T-helper 17 cell (primary cell): ENCODE results near the gene ARHGAP32. TPM values are rescaled to one million over a fixed set of nuclear protein-coding genes. Genes with fewer than 3 reads are reported as not detected.
"Not testable (repeated sequence)": the region's sequence is repeated elsewhere in the genome, so short reads cannot be mapped to it uniquely, and the experiment has no call there.

Experiments used
- ATAC-seq: fragments of 150-1000 bp; cut with Tn5 transposase; 2 replicates; pipeline ENCODE4 v1.10.0; 2021; ENCODE audit warnings: mild to moderate bottlenecking, moderate library complexity
- DNase-seq, 3 donors: peaks; one replicate each; pipeline versions ENCODE4 v3.0.0 to v3.0.0-alpha.2; 2020 to 2021
- H3K9me3 ChIP-seq: one replicate; pipeline ENCODE4 v1.7.0; 2013; ENCODE audit warnings: low read length, mild to moderate bottlenecking; ENCODE audit not compliant: control insufficient read depth, poor library complexity, severe bottlenecking
- H3K27ac Mint-ChIP-seq: one replicate; pipeline ENCODE4 v1.8.0; 2022; ENCODE audit warnings: mild to moderate bottlenecking, moderate library complexity, mixed read lengths
- H3K27me3 Mint-ChIP-seq: one replicate; pipeline ENCODE4 v1.8.0; 2022; ENCODE audit warnings: mixed read lengths
- H3K36me3 Mint-ChIP-seq: one replicate; pipeline ENCODE4 v1.8.0; 2022; ENCODE audit warnings: low read depth, mixed read lengths
- H3K4me1 Mint-ChIP-seq: one replicate; pipeline ENCODE4 v1.8.0; 2022; ENCODE audit warnings: mild to moderate bottlenecking, mixed read lengths
- H3K4me3 Mint-ChIP-seq: one replicate; pipeline ENCODE4 v1.8.0; 2022; ENCODE audit warnings: mild to moderate bottlenecking, moderate library complexity, mixed read lengths
- total RNA-seq, 4 donors: library from RNA in 2 of 4; stranded (reverse) in 2 of 4; gene quantifications; one replicate each; pipeline ENCODE4 v1.2.3 and lab custom pipeline; 2022 to 2026

The ARHGAP32 gene
- total RNA-seq, 2 donors from 2014 or later = 3.2 to 9.4 TPM

GRCh38 chr11:129185082-129185481 lies 7.0 kb downstream of the ARHGAP32 start:
- DNase-seq, H3K4me1 Mint-ChIP-seq, H3K36me3 Mint-ChIP-seq, H3K27ac Mint-ChIP-seq, H3K4me3 Mint-ChIP-seq, H3K27me3 Mint-ChIP-seq, H3K9me3 ChIP-seq, ATAC-seq: not testable (repeated sequence)

GRCh38 chr11:129184581-129184980 lies 7.5 kb downstream of the ARHGAP32 start:
- no peaks in the 10 kb centered on the region for H3K4me1 Mint-ChIP-seq
- no peak overlapping the region for H3K27ac Mint-ChIP-seq

GRCh38 chr11:129167315-129167714 lies 24.8 kb downstream of the ARHGAP32 start:
- DNase-seq (no peak), ATAC-seq (no peak)
- no peaks in the 10 kb centered on the region for H3K27me3 Mint-ChIP-seq
- no peak overlapping the region for H3K4me3 Mint-ChIP-seq
- no peak overlapping the region for H3K27ac Mint-ChIP-seq
- no peaks in the 10 kb centered on the region for H3K9me3 ChIP-seq
- no peaks in the 10 kb centered on the region for H3K4me1 Mint-ChIP-seq
- no peaks in the 10 kb centered on the region for H3K36me3 Mint-ChIP-seq

More at GRCh38 chr11:129184581-129184980, 7.5 kb downstream of the ARHGAP32 start:
- H3K4me3 Mint-ChIP-seq = no peak overlapping the region
- no peaks in the 10 kb centered on the region for H3K36me3 Mint-ChIP-seq
- no peaks in the 10 kb centered on the region for H3K9me3 ChIP-seq
- no peaks in the 10 kb centered on the region for H3K27me3 Mint-ChIP-seq
- no peak for DNase-seq
- ATAC-seq = no peak

- DNase-seq (no peak), ATAC-seq (no peak)
- H3K27ac Mint-ChIP-seq = no peak overlapping the region
- H3K4me1 Mint-ChIP-seq = no peaks in the 10 kb centered on the region
- H3K9me3 ChIP-seq = no peaks in the 10 kb centered on the region
- no peaks in the 10 kb centered on the region for H3K36me3 Mint-ChIP-seq
- no peaks in the 10 kb centered on the region for H3K27me3 Mint-ChIP-seq
- H3K4me3 Mint-ChIP-seq = no peak overlapping the region
These were observed 28.4 kb downstream of the ARHGAP32 start for GRCh38 chr11:129163714-129164164.

GRCh38 chr11:129157080-129157479 lies 35.0 kb downstream of the ARHGAP32 start:
- H3K36me3 Mint-ChIP-seq, H3K27me3 Mint-ChIP-seq, DNase-seq, H3K4me3 Mint-ChIP-seq, ATAC-seq, H3K4me1 Mint-ChIP-seq, H3K9me3 ChIP-seq, H3K27ac Mint-ChIP-seq: not testable (repeated sequence)

- DNase-seq = no peak
- Mint-ChIP-seq H3K27ac (no peak overlapping the region), H3K27me3 (no peaks in the 10 kb centered on the region), H3K4me1 (no peaks in the 10 kb centered on the region), H3K36me3 (no peaks in the 10 kb centered on the region), H3K4me3 (no peak overlapping the region)
- peaks cover 4% of the 10 kb centered on the region for H3K9me3 ChIP-seq
- ATAC-seq = no peak
These were observed 36.4 kb downstream of the ARHGAP32 start for GRCh38 chr11:129155745-129156144.

- H3K9me3 ChIP-seq = peaks cover 2% of the 10 kb centered on the region
- no peak for ATAC-seq
- Mint-ChIP-seq H3K4me1 (no peaks in the 10 kb centered on the region), H3K36me3 (no peaks in the 10 kb centered on the region), H3K27me3 (no peaks in the 10 kb centered on the region), H3K27ac (no peak overlapping the region), H3K4me3 (no peak overlapping the region)
- no peak for DNase-seq
These were observed 43.6 kb downstream of the ARHGAP32 start for GRCh38 chr11:129148487-129148886.

- Mint-ChIP-seq H3K4me1 (no peaks in the 10 kb centered on the region), H3K27ac (no peak overlapping the region), H3K36me3 (no peaks in the 10 kb centered on the region), H3K27me3 (no peaks in the 10 kb centered on the region), H3K4me3 (no peak overlapping the region)
- ATAC-seq = no peak
- H3K9me3 ChIP-seq = no peaks in the 10 kb centered on the region
- DNase-seq = no peak
These were observed 45.9 kb downstream of the ARHGAP32 start for GRCh38 chr11:129146191-129146590.

GRCh38 chr11:129145276-129145675 lies 46.8 kb downstream of the ARHGAP32 start:
- Mint-ChIP-seq H3K27ac (no peak overlapping the region), H3K27me3 (no peaks in the 10 kb centered on the region), H3K4me3 (no peak overlapping the region), H3K4me1 (no peaks in the 10 kb centered on the region), H3K36me3 (no peaks in the 10 kb centered on the region)
- DNase-seq (no peak), ATAC-seq (no peak)
- no peaks in the 10 kb centered on the region for H3K9me3 ChIP-seq

- H3K9me3 ChIP-seq = no peaks in the 10 kb centered on the region
- H3K27me3 Mint-ChIP-seq = no peaks in the 10 kb centered on the region
- no peaks in the 10 kb centered on the region for H3K36me3 Mint-ChIP-seq
- H3K4me3 Mint-ChIP-seq = no peak overlapping the region
- no peaks in the 10 kb centered on the region for H3K4me1 Mint-ChIP-seq
- DNase-seq (no peak), ATAC-seq (no peak)
- no peak overlapping the region for H3K27ac Mint-ChIP-seq
These were observed 47.9 kb downstream of the ARHGAP32 start for GRCh38 chr11:129144256-129144655.

GRCh38 chr11:129143335-129143734 lies 48.8 kb downstream of the ARHGAP32 start:
- Mint-ChIP-seq H3K4me1 (no peaks in the 10 kb centered on the region), H3K27ac (no peak overlapping the region), H3K4me3 (no peak overlapping the region), H3K36me3 (no peaks in the 10 kb centered on the region), H3K27me3 (no peaks in the 10 kb centered on the region)
- DNase-seq (no peak), ATAC-seq (no peak)
- no peaks in the 10 kb centered on the region for H3K9me3 ChIP-seq

- no peaks in the 10 kb centered on the region for H3K9me3 ChIP-seq
- no peaks in the 10 kb centered on the region for H3K27me3 Mint-ChIP-seq
These were observed 50.2 kb downstream of the ARHGAP32 start for GRCh38 chr11:129141748-129142523.

GRCh38 chr11:129131316-129131715 lies 60.8 kb downstream of the ARHGAP32 start:
- DNase-seq = no peak
- Mint-ChIP-seq H3K36me3 (peaks cover 2% of the 10 kb centered on the region), H3K4me3 (no peak overlapping the region), H3K27me3 (peaks cover 5% of the 10 kb centered on the region), H3K4me1 (no peaks in the 10 kb centered on the region), H3K27ac (no peak overlapping the region)
- no peak for ATAC-seq
- no peaks in the 10 kb centered on the region for H3K9me3 ChIP-seq

More at GRCh38 chr11:129141748-129142523, 50.2 kb downstream of the ARHGAP32 start:
- Mint-ChIP-seq H3K27ac (no peak overlapping the region), H3K4me3 (no peak overlapping the region), H3K36me3 (no peaks in the 10 kb centered on the region), H3K4me1 (no peaks in the 10 kb centered on the region)
- ATAC-seq = no peak
- DNase-seq = no peak
